Loucy (cell line): ENCODE results near the gene TMEM132C.

Experiments
- CTCF ChIP-seq: fragments of 200-600 bp; sonication (generic); conservative IDR thresholded peaks from 2 replicates; pipeline ENCODE4 v1.5.1; 2014; ENCODE audit warnings: mild to moderate bottlenecking, antibody characterized with exemption, low read length
- EZH2phosphoT487 ChIP-seq: fragments of 200-600 bp; IDR thresholded peaks from 2 replicates; pipeline ENCODE4 v1.6.1; 2018; ENCODE audit warnings: antibody characterized with exemption, mild to moderate bottlenecking, moderate library complexity, borderline replicate concordance

GRCh38 chr12:128557231-128557630, 290.3 kb downstream of the TMEM132C start:
- TF ChIP-seq CTCF (no peak), EZH2phosphoT487 (no peak)
